ENCODE results near the gene LRP1B.
"Not testable (repeated sequence)": the region's sequence is repeated elsewhere in the genome, so short reads cannot be mapped to it uniquely, and the experiment has no call there.

LRP1B gene

DNA sequence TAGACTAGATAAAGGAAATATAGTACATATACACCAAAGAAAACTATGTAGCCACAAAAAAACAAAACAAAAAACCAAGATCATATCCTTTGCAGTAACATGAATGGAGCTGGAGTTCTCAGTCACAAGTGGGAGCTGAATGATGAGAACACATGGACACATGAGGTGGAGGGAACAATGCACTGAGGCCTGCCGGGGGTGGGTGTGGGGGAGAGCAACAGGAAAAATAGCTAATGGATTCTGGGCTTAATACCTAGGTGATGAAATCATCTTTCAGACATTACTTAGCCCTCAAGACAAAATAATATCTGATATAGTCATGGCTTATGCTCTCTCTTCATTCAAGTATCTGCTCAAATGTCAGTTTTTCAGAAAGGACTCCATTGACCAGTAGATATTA lies 930.6 kb downstream of the LRP1B start:
- DNase-seq = no peak

GRCh38 chr2:141199711-141200110 lies 931.1 kb downstream of the LRP1B start:
- DNase-seq = no peak

DNA sequence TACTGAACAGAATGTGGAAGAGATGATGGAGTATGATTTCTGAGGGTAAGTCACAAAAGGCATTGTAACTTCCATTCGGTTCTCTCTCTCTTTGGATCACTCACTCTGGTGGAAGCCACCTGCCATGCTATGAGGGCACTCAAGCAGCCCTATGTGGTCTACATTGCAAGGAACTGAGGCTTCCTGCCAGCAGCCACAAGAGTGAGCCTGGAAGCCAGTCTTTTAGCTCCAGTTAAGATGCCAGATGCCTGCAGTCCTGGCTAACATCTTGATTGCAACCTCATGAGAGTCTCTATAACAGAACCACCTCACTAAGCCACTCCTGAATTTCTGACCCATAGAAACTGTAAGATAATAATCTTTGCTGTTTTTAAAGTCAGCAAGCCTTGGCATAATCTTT lies 935.7 kb downstream of the LRP1B start:
- DNase-seq = no peak

DNA sequence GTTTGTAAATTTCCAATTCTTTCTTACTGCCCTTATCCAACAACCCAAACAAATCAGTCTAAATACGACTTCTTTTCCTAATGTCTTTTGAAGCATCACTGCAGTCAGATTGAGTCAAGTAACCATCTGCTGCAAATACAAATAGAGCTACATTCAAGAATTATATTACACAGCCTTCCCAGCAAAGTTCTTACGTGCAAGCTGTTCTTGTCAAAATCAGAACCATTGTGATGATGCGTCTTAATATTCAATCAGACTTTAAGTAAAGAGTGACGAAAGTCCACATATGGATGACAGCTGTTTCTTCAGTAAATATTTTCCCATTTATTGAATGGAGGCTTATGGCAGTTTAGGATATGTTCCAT lies 943.8 kb downstream of the LRP1B start:
- DNase-seq = no peak

DNA sequence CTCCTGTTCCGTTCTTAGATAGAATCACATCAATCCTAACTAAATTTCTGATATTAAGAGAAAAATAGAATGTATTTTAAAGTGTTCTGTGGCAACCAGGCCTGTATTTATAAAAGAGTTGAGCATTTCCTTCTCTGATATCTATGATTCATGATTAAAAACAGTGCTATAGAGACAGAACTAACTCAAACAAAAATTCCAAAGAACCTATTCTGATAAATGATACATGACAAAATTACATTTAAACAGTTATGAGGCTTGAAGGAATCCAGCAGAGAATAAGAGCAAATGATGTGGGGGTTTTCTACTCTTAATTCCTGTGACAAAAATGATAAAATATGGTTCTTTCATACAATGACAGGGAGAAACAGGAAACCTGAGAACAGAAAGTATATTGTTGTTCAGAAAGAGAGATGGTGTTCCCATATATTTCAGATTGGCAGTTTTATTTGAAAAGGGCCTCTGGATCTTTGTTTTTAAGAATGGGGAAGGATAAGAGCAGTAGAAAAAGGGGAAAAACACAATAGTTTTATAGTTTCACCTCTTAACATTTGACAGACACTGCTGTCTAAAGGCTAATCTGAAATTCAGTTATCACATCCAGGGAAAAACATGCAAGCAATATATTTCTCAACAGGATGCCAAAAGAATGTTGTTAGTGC lies 944.3 kb downstream of the LRP1B start:
- DNase-seq = no peak

GRCh38 chr2:141182246-141182645 lies 948.6 kb downstream of the LRP1B start:
- no peak for DNase-seq

DNA sequence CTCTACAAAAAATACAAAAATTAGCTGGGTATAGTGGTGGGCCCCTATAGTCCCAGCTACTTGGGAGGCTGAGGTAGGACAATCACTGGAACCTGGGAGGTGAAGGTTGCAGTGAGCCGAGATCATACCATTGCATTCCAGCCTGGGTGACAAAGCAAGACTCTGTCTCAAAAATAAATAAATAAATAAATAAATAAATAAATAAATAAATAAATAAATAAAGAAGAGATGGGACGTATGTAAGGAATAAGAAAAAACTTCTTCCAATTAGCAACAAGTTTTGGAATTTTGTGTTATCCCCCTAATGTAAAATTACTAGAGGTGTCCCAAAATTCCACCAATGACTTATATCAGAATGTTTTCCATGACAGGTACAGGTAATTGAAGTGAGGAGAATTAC lies 961.7 kb downstream of the LRP1B start:
- DNase-seq = not testable (repeated sequence)

DNA sequence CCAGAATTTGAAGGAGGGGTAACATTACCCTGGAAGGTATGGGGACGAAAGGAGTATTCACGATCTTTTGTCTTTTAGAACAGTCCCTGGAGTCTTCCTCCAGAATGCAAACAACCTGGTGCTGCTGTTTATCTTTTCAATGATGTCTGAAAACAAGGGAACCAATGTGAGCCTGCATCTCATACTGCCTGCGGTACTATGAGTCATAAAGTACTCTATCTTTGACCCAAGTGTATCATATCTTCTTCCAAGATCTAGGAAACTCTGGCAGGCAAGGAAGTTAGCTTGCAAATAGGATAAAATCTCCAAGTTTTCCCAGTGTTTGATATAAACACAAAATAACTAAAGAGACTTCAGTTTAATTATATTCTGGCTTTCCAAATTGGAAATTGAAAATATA lies 968.5 kb downstream of the LRP1B start:
- DNase-seq = no peak

DNA sequence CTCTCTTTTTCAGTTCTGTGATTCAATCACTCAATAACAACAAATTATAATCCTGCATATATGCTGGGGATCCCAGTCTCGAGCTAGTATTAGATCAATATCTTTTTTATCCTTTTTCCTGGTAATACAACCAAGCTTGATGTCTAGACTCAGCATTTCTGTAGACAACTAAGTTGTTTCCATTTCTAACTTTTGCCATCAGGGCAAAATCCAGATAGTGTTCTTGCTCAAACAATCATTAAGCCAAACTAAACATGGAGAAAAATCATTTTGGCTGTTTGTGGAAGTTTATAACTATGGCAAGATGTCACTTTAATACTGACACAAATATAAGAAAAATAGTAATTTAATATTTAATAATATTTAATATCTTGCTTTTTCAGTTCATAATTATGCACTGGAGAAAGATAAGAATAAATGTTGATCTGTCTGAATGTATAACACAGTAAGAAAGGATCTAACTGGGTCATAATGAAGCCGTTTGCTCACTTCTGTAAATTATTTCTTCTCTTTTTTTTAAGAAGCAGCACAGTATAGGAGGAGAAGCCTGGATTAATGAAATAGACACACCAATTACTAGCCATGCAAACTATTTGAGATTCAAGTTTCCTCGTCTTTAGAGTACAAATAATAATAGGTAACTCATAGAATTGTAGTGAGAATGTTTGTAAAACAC lies 979.1 kb downstream of the LRP1B start:
- no peak for DNase-seq

- no peak for DNase-seq
These were observed 988.8 kb downstream of the LRP1B start for GRCh38 chr2:141142025-141142424.

DNA sequence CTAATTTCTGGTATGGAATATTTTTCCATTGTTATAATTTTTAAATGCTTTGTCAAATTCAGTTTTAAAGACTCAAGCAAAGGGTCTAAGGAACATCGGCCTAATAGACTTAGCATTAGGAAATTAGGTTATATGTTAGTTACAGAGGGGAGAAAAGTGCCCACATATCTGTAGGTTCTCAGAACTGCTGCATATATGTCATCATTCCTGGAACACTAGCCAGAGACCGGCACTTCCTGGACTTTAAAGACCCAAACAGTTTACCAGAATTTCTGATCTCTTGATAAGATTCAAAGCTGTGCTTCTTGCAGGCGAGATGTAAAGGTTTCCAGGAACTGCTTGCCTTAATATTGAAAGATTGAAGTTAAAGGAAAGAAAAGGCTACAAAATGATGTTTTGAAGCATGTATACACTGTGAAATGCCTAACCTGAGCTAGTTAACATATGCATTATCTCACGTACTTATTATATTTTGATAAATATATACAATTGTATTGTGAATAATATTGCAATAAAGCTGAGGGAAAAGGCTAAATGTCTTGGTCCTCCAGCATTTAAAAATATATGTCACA lies 993.6 kb downstream of the LRP1B start:
- DNase-seq = no peak

DNA sequence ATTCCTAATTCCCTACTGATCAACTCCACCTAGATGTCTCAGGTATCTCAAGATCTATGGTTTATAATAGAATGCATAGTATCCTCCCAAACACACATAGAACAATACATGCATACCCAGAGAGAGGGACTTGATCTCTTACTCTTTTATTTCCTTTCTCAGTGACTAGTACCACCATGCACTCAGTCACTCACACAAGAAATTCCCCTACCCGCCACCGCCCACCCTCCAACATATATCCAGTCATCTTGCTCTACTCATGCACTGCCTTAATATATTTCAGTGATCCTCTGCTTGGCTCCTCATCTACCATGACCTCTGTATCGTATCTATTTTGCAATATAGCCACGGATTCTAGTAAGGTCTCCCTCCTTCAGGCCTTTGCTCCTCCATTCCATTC lies 996.9 kb downstream of the LRP1B start:
- DNase-seq = no peak

GRCh38 chr2:141125432-141125831 lies 1005.4 kb downstream of the LRP1B start:
- DNase-seq = no peak

DNA sequence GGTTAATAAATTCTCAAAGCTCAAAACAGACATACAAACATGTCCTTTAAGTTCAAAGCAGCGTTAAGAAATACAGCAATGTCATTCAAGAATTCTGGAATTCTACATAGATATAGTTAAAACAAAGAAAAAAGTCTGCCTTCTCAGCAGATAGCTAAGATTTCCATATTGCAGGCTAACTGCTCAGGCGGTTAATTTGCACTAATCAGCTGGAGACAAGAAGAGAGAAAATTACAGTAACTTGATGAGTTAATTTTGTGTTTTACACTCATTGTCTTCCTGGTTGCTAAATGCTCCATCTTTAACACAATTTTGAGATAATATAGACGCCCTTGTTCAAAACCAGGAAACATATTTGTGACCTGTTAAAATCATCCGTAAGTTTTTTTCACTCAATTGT lies 1012.0 kb downstream of the LRP1B start:
- no peak for DNase-seq

DNA sequence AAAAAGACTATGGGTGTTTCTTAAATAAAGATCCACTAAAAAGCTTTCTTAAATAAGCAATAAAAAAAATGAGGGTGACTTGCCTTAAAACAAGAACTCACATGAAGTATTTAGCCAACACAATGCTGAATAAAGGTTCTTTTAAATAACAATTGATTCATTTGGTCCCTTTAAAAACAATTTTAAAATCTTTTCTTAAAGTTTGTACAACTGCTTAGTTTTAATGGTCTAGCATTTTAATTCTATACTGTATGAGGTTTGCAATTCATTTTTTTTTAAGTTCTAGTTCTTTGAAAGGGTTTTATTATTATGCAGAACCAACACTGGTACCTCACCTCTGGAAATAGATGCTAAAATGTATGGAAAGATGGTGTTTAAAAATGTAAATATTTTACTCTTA lies 1017.5 kb downstream of the LRP1B start:
- DNase-seq = no peak

GRCh38 chr2:141109633-141110032 lies 1021.2 kb downstream of the LRP1B start:
- no peak for DNase-seq

- no peak for DNase-seq
These were observed 1025.1 kb downstream of the LRP1B start for GRCh38 chr2:141105763-141106162.

DNA sequence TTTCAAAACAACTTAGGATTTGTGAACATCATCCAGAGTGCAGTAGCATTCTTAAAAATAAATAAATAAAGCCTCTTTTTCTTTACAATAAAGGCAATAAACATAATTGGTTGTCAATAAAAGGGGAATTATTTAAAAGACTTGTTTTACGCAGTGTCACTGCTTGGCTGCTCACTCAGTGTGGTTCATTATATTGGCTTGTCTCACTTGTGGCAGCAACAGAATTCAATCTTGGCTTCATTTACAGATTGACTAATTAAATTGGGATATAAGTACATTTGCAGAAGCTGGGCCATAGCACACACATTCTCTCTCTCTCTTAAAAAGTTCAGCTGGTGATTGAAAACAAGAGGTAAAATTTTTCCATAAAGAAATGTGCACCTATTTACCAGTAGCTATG lies 1027.6 kb downstream of the LRP1B start:
- DNase-seq = no peak

DNA sequence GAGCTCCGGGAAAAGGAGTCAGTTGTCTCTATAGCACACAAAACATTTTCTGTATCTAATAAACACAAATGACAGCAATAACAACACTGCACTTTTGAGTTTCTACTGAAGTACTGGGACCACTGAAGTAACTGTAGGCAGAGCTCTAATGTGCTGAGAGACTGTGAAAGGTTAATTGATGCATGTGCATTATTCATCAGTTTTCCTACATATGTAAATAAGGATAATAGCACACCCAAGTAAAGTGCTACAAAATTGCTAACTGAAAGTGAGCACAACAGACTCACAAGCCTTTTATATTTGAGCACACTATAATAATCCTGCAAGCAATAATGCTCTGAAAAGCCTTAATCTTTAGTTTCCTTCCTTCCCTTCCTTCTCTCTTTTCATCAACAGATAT lies 1051.6 kb downstream of the LRP1B start:
- no peak for DNase-seq

DNA sequence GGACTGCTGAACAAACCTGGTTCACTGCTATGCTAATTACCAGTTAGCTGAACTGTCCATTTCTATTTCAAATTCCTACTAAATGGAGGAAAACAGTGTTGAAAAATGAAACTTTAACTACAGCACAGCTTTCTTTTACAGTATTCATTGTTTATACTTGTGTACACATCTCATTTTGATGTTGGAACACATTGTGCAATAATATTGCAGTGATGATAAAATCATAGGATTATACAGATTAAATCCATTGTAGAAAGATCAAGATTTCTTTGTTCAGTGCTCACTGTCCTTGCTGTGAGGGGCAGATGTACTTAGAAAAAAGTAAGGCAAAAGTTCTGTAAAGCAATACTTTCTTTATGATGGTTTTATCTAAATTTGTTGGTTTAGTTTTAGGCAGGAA lies 1055.1 kb downstream of the LRP1B start:
- no peak for DNase-seq

- DNase-seq = no peak
These were observed 1062.6 kb downstream of the LRP1B start for GRCh38 chr2:141068053-141068682.

DNA sequence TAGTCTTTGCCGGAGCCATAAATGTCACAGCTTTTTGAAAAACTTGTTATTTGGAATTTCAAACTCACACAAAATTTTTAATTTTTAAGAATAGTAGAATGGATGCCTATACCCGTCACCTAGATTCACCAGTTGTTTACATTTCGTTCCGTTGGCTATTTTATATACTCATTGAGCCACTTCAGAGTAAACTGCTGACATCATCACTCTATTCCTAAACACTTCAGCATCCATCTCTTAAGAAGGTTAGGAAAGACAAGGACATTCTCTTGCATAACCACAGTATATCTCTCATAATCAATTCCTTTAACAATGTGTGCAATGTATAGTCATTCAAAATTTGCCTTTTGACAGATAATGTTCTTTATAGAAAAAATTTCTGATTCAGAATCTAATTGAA lies 1065.8 kb downstream of the LRP1B start:
- DNase-seq = no peak

DNA sequence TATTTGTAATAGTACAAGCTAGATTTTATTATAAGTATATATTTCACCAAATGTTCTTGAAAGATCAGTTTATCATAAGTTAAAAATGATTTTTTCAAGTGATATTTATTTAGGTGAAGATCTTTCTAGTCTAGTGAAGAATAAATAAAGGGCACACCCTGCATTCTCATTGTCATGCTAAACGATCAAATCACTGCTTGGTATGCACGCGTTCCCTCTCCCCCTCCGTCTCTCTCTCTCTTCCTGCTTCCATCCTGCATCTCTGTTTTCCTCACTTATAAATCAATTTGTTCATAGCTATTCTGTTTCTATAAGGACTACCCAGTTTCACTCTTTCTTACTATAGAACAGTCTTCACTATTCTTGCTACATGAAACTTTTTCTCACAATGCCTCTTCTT lies 1067.4 kb downstream of the LRP1B start:
- DNase-seq = no peak

DNA sequence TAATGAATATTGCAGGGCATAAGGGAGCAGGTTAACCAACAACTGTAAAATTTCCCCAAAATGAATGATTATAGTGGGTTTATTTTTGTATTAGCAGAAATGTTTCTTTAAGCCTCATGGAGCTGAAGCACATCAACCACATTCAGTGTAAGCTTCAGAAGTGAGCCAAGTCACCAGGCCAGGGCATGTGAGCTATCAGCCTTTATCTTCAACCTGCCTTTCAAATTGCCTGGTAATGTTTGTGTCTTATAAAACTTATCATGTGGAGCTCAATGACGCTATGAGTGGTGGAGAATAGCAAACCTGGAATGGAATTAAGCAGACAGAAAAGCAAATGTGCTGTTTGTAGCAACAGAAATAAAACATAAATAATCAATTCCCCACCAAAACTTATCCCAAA lies 1068.4 kb downstream of the LRP1B start:
- no peak for DNase-seq

Data from CD4-positive, alpha-beta T cell treated with Interleukin-17A for 4 hours (primary cell).